Lower leg skin (tissue), 3 donors: ENCODE results near the gene UTS2.

Experiments
- CTCF ChIP-seq, 3 donors: fragments of 450-650 bp; IDR thresholded peaks; one replicate each; pipeline ENCODE4 v1.5.1; 2016; ENCODE audit warnings: antibody characterized with exemption in 3 of 3, mild to moderate bottlenecking in 3 of 3, moderate library complexity in 2 of 3
- POLR2A ChIP-seq, 2 donors: fragments of 450-650 bp; IDR thresholded peaks; one replicate each; pipeline ENCODE4 v1.6.1; 2016 to 2017; ENCODE audit warnings: antibody characterized with exemption in 2 of 2, mild to moderate bottlenecking in 1 of 2, moderate library complexity in 1 of 2

GRCh38 chr1:7824701-7825100 lies 28.2 kb downstream of the UTS2 start:
- TF ChIP-seq CTCF (IDR thresholded peaks at IDR 0.05) = no peak
- TF ChIP-seq POLR2A (IDR thresholded peaks at IDR 0.05) = no peak
